Naive thymus-derived CD8-positive, alpha-beta T cell (primary cell): ENCODE results near the gene AIG1. TPM values are rescaled to one million over a fixed set of nuclear protein-coding genes. Genes with fewer than 3 reads are reported as not detected.
"Not testable (repeated sequence)": the region's sequence is repeated elsewhere in the genome, so short reads cannot be mapped to it uniquely, and the experiment has no call there.

Experiments used
- ATAC-seq, 2 donors: fragments of 150-1000 bp; cut with Tn5 transposase in 1 of 2; sonication (Bioruptor Pico), chemical (Tn5 transposase) in 1 of 2; 1 replicate in 1 of 2; 2 replicates in 1 of 2; pipeline ENCODE4 v1.10.0; 2021; ENCODE audit warnings: mild to moderate bottlenecking in 2 of 2, moderate library complexity in 2 of 2
- POLR2A ChIA-PET: fragments of 350-600 bp; sonication (Branson Sonifier 250); formaldehyde crosslinking; loops from one replicate; lab custom pipeline; 2021; ENCODE audit warnings: antibody characterized with exemption; lab: Charles Lee
- DNase-seq, 10 donors: peaks; one replicate each; pipeline versions ENCODE4 v3.0.0 to v3.0.0-alpha.2; 2020 to 2022
- H3K27ac Mint-ChIP-seq, 10 donors: one replicate each; pipeline ENCODE4 v1.8.0; 2020 to 2022; ENCODE audit warnings: mild to moderate bottlenecking in 10 of 10, mixed read lengths in 10 of 10, moderate library complexity in 4 of 10, inconsistent platforms in 1 of 10
- H3K27me3 Mint-ChIP-seq, 5 donors: one replicate each; pipeline ENCODE4 v1.8.0; 2021 to 2022; ENCODE audit warnings: mixed read lengths in 5 of 5
- H3K36me3 Mint-ChIP-seq, 3 donors: one replicate each; pipeline ENCODE4 v1.8.0; 2020 to 2022; ENCODE audit warnings: mixed read lengths in 3 of 3, mild to moderate bottlenecking in 2 of 3, inconsistent platforms in 1 of 3
- H3K4me1 Mint-ChIP-seq, 4 donors: one replicate each; pipeline ENCODE4 v1.8.0; 2021 to 2022; ENCODE audit warnings: mixed read lengths in 4 of 4
- H3K4me3 Mint-ChIP-seq, 10 donors: one replicate each; pipeline ENCODE4 v1.8.0; 2020 to 2022; ENCODE audit warnings: mild to moderate bottlenecking in 10 of 10, mixed read lengths in 10 of 10, moderate library complexity in 6 of 10, inconsistent platforms in 1 of 10
- H3K9me3 Mint-ChIP-seq, 9 donors: one replicate each; pipeline ENCODE4 v1.8.0; 2020 to 2022; ENCODE audit warnings: mixed read lengths in 9 of 9, mild to moderate bottlenecking in 3 of 9, inconsistent platforms in 1 of 9, moderate library complexity in 1 of 9
- polyA plus RNA-seq, 3 donors: library from polyadenylated mRNA; unstranded; fragments of 300-500 nt; fragmentation: Illumina TruSeq; gene quantifications; one replicate each; pipeline ENCODE4 v1.2.3, GENCODE V29; 2021
- total RNA-seq, 8 experiments: library from RNA in 2 of 8; stranded (reverse) in 2 of 8; gene quantifications; one replicate each; pipeline ENCODE4 v1.2.3 and lab custom pipeline; 2021 to 2026

Gene AIG1
- total and polyA plus RNA-seq, 5 experiments from 2014 or later: 10.0 to 19.0 (median 14.5) TPM

- no peaks in the 10 kb centered on the region for H3K9me3 Mint-ChIP-seq
- H3K36me3 Mint-ChIP-seq: peaks cover 0 to 23% (median 12%) of the 10 kb centered on the region in 3 donors
- H3K27me3 Mint-ChIP-seq: no peaks in the 10 kb centered on the region
- H3K4me1 Mint-ChIP-seq: no peaks in the 10 kb centered on the region
- H3K27ac Mint-ChIP-seq: peak overlapping the region in 1 of 10 donors; percentile 5
- no peak overlapping the region for H3K4me3 Mint-ChIP-seq
- POLR2A ChIA-PET: no interaction called here
- ATAC-seq: no peak
- DNase-seq: no peak
Measured at GRCh38 chr6:143165315-143165855, 104.7 kb downstream of the AIG1 start.

- Mint-ChIP-seq H3K4me1 (no peaks in the 10 kb centered on the region), H3K27ac (no peak overlapping the region), H3K4me3 (no peak overlapping the region), H3K9me3 (no peaks in the 10 kb centered on the region), H3K36me3 (peaks cover 0 to 24% (median 13%) of the 10 kb centered on the region in 3 donors), H3K27me3 (no peaks in the 10 kb centered on the region)
- POLR2A ChIA-PET: no interaction called here
- ATAC-seq (no peak), DNase-seq (no peak)
Measured at GRCh38 chr6:143166247-143166695, 105.6 kb downstream of the AIG1 start.

GRCh38 chr6:143167224-143167623, 106.5 kb downstream of the AIG1 start:
- H3K27ac Mint-ChIP-seq: no peak overlapping the region
- no peaks in the 10 kb centered on the region for H3K4me1 Mint-ChIP-seq
- no peak for DNase-seq
- POLR2A ChIA-PET: no interaction called here
- ATAC-seq: no peak
- H3K4me3 Mint-ChIP-seq: no peak overlapping the region
- no peaks in the 10 kb centered on the region for H3K27me3 Mint-ChIP-seq
- peaks cover 7 to 30% (median 22%) of the 10 kb centered on the region in 3 donors for H3K36me3 Mint-ChIP-seq
- H3K9me3 Mint-ChIP-seq: peaks cover 0 to 6% (median 2%) of the 10 kb centered on the region in 9 donors

GRCh38 chr6:143168396-143168816, 107.7 kb downstream of the AIG1 start:
- DNase-seq, POLR2A ChIA-PET, H3K27me3 Mint-ChIP-seq, H3K4me3 Mint-ChIP-seq, ATAC-seq, H3K4me1 Mint-ChIP-seq, H3K27ac Mint-ChIP-seq: not testable (repeated sequence)
- Mint-ChIP-seq H3K36me3 (peaks cover 17 to 40% (median 34%) of the 10 kb centered on the region in 3 donors), H3K9me3 (peaks cover 0 to 13% (median 9%) of the 10 kb centered on the region in 9 donors)

- Mint-ChIP-seq H3K4me1 (no peaks in the 10 kb centered on the region), H3K27ac (no peak overlapping the region), H3K27me3 (no peaks in the 10 kb centered on the region), H3K36me3 (peaks cover 25 to 48% (median 43%) of the 10 kb centered on the region in 3 donors), H3K4me3 (no peak overlapping the region), H3K9me3 (peaks cover 0 to 19% (median 12%) of the 10 kb centered on the region in 9 donors)
- DNase-seq (no peak), ATAC-seq (no peak)
- POLR2A ChIA-PET: no interaction called here
Measured at GRCh38 chr6:143169440-143169839, 108.8 kb downstream of the AIG1 start.

DNA sequence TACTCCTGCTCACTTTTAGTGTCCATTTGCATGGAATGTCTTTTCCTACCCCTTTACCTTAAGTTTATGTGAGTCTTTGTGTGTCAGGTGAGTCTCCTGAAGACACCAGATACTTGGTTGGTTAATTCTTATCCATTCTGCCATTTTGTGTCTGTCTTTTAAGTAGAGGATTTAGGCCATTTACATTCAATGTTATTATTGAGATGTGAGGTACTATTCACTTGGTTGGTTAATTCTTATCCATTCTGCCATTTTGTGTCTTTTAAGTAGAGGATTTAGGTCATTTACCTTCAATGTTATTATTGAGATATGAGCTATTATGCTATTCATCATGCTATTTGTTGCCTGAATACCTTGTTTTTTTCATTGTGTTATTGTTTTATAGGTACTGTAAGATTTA, 113.8 kb downstream of the AIG1 start:
- no peak overlapping the region for H3K27ac Mint-ChIP-seq
- ATAC-seq (no peak), DNase-seq (no peak)
- no peaks in the 10 kb centered on the region for H3K27me3 Mint-ChIP-seq
- peaks cover 51 to 74% (median 59%) of the 10 kb centered on the region in 3 donors for H3K36me3 Mint-ChIP-seq
- H3K4me1 Mint-ChIP-seq: peaks cover 0 to 3% (median 0%) of the 10 kb centered on the region in 4 donors
- H3K4me3 Mint-ChIP-seq: no peak overlapping the region
- H3K9me3 Mint-ChIP-seq: peaks cover 12 to 43% (median 35%) of the 10 kb centered on the region in 9 donors
- POLR2A ChIA-PET: no interaction called here

DNA sequence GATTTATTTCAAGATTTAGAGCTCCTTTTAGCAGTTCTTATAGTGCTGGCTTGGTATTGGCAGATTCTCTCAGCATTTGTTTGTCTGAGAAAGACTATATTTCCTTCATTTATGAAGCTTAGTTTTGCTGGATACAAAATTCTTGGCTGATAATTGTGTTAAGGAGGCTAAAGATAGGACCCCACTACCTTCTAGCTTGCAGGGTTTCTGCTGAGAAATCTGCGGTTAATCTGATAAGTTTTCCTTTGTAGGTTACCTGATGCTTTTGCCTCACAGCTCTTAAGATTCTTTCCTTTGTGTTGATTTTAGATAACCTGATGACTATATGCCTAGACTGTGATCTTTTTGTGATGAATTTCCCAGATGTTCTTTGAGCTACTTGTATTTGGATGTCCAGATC, 114.3 kb downstream of the AIG1 start:
- no peak for ATAC-seq

GRCh38 chr6:143176090-143177021, 115.7 kb downstream of the AIG1 start:
- H3K9me3 Mint-ChIP-seq: peaks cover 12 to 43% (median 35%) of the 10 kb centered on the region in 9 donors
- H3K4me1 Mint-ChIP-seq: peaks cover 0 to 3% (median 0%) of the 10 kb centered on the region in 4 donors
- no peak overlapping the region for H3K4me3 Mint-ChIP-seq
- no peak for DNase-seq
- no peak for ATAC-seq
- H3K36me3 Mint-ChIP-seq: peaks cover 55 to 69% (median 59%) of the 10 kb centered on the region in 3 donors
- no peaks in the 10 kb centered on the region for H3K27me3 Mint-ChIP-seq
- POLR2A ChIA-PET: no interaction called here
- no peak overlapping the region for H3K27ac Mint-ChIP-seq

More for the DNA sequence above, 114.3 kb downstream of the AIG1 start:
- POLR2A ChIA-PET: no interaction called here
- Mint-ChIP-seq H3K4me1 (peaks cover 0 to 3% (median 0%) of the 10 kb centered on the region in 4 donors), H3K27ac (no peak overlapping the region), H3K9me3 (peaks cover 12 to 43% (median 35%) of the 10 kb centered on the region in 9 donors), H3K36me3 (peaks cover 52 to 74% (median 59%) of the 10 kb centered on the region in 3 donors), H3K4me3 (no peak overlapping the region), H3K27me3 (no peaks in the 10 kb centered on the region)
- no peak for DNase-seq

- Mint-ChIP-seq H3K9me3 (peaks cover 9 to 40% (median 27%) of the 10 kb centered on the region in 9 donors), H3K27ac (no peak overlapping the region), H3K4me3 (no peak overlapping the region), H3K27me3 (no peaks in the 10 kb centered on the region), H3K4me1 (peaks cover 0 to 3% (median 0%) of the 10 kb centered on the region in 4 donors), H3K36me3 (peaks cover 48 to 60% (median 50%) of the 10 kb centered on the region in 3 donors)
- no peak for ATAC-seq
- DNase-seq: no peak
- POLR2A ChIA-PET: no interaction called here
Measured at GRCh38 chr6:143177706-143178105, 117.0 kb downstream of the AIG1 start.

DNA sequence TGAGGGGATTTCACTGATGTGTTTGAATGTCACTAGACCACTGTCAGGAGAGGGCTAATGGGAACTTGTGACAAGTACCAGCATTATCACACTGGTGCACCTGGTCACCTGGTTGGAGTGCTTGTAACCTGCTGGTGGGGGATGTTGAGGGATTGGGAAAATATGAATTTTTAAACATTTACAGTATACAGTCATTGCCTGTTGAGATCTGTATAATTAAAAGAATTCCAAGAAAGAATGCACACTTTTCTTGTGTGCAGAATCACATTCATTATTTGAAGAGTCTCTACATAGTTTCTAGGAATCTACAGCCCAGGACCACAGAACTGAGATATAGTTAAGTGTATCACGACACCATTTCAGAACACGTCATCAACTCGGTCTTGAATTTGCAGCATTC, 118.4 kb downstream of the AIG1 start:
- Mint-ChIP-seq H3K4me3 (no peak overlapping the region), H3K4me1 (peaks cover 0 to 3% (median 0%) of the 10 kb centered on the region in 4 donors), H3K36me3 (peaks cover 37 to 55% (median 42%) of the 10 kb centered on the region in 3 donors), H3K27me3 (peaks cover 0 to 1% (median 0%) of the 10 kb centered on the region in 5 donors), H3K9me3 (peaks cover 3 to 30% (median 19%) of the 10 kb centered on the region in 9 donors), H3K27ac (peak overlapping the region in 1 of 10 donors; percentile 29)
- POLR2A ChIA-PET: no interaction called here
- ATAC-seq: no peak
- no peak for DNase-seq

DNA sequence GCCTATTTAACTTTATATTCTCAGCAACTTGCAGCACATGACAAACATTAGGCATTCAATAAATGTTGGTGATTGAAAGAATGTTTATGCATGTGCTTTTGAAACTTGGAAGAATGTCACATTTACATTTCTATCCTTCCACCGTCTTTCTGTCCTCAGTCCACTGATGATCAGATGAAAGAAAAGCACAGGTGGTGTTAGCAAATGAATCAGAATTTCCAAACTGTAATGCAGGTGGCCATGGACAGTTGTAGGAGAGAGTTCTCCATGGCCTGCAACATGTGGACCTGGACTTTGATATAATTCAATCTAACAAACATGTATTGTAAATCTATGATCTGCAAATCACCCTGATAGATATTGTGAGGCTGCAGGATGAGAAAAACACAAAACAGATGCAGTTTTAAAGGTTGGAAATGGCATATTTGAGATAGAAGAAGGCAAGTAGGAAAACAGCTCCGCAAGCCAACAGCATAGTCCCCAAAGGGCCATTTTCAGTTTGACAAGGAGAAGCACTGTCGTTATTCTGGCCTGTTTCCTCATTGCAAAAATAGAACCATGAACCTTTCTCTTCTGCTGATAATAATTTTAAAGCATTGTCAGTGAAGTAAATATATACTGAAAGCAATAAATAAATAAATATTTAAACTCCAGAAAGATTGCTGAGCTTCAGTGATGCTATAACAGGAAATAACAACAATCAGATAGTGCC, 119.4 kb downstream of the AIG1 start:
- no peak overlapping the region for H3K27ac Mint-ChIP-seq
- no peak for DNase-seq
- POLR2A ChIA-PET: no interaction called here
- H3K4me1 Mint-ChIP-seq: peaks cover 0 to 3% (median 0%) of the 10 kb centered on the region in 4 donors
- H3K36me3 Mint-ChIP-seq: peaks cover 35 to 52% (median 43%) of the 10 kb centered on the region in 3 donors
- no peak for ATAC-seq
- H3K4me3 Mint-ChIP-seq: no peak overlapping the region
- H3K27me3 Mint-ChIP-seq: peaks cover 0 to 1% (median 0%) of the 10 kb centered on the region in 5 donors
- peaks cover 0 to 22% (median 14%) of the 10 kb centered on the region in 9 donors for H3K9me3 Mint-ChIP-seq

DNA sequence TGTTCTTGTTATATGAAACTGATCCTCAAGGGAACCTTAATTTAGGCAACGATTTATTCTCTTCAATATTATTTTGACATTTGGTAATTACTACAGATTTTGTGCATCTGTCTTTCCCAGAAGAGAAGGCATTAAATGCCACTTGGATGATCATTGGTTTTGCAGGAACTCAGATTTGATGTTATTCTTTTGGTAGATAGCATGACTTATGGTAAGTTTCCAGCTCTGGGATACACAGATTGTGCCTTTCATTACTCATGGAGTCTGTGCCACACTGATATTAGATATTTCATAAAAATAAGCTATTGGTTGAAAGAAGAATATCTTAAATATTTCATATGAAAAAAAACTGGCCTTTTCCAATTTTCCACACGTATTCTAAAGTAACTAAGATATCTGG, 120.1 kb downstream of the AIG1 start:
- Mint-ChIP-seq H3K9me3 (peaks cover 0 to 14% (median 8%) of the 10 kb centered on the region in 9 donors), H3K27me3 (peaks cover 0 to 1% (median 0%) of the 10 kb centered on the region in 5 donors), H3K27ac (no peak overlapping the region), H3K4me1 (peaks cover 0 to 3% (median 0%) of the 10 kb centered on the region in 4 donors), H3K36me3 (peaks cover 27 to 50% (median 41%) of the 10 kb centered on the region in 3 donors), H3K4me3 (no peak overlapping the region)
- DNase-seq (no peak), ATAC-seq (no peak)
- POLR2A ChIA-PET: no interaction called here
